Right cardiac atrium (tissue), 5 donors: ENCODE results near the gene OR10H1. TPM values are rescaled to one million over a fixed set of nuclear protein-coding genes. Genes with fewer than 3 reads are reported as not detected.
"Not testable (repeated sequence)": the region's sequence is repeated elsewhere in the genome, so short reads cannot be mapped to it uniquely, and the experiment has no call there.

Experiments
- ATAC-seq, 2 donors: fragments of 200-7000 bp; cut with Tn5 transposase; one replicate each; pipeline versions ENCODE4 v1.8.0 to v1.9.1; 2020; ENCODE audit warnings: moderate library complexity in 2 of 2, mild to moderate bottlenecking in 1 of 2
- DNase-seq, 3 donors: peaks; one replicate each; pipeline ENCODE4 v3.0.0-alpha.2; 2020
- H3K27ac ChIP-seq: one replicate; pipeline ENCODE4 v1.5.1; 2013; ENCODE audit warnings: mild to moderate bottlenecking, low read length, control low read depth, moderate library complexity
- H3K27me3 ChIP-seq: one replicate; pipeline ENCODE4 v1.6.1; 2013; ENCODE audit not compliant: control insufficient read depth, insufficient read depth
- H3K4me1 ChIP-seq: one replicate; pipeline ENCODE4 v1.6.1; 2013; ENCODE audit warnings: low read length; ENCODE audit not compliant: control insufficient read depth, insufficient read depth
- H3K4me3 ChIP-seq: one replicate; pipeline ENCODE4 v1.5.1; 2013; ENCODE audit warnings: low read length, control low read depth
- H3K9me3 ChIP-seq: one replicate; pipeline ENCODE4 v1.6.1; 2013; ENCODE audit warnings: low read length; ENCODE audit not compliant: control insufficient read depth
- WGBS: extraction: QIAGEN DNeasy Blood & Tissue Kit; methylation state at CpG from one replicate; pipeline ENCODE4 v1.1.7; 2013; 5-methylcytosine and 5-hydroxymethylcytosine counted together
- intact Hi-C, 4 donors: fragments of 100-400 bp; cut with DNase I; formaldehyde crosslinking; loops; one replicate each; pipeline versions ENCODE4 v1.11.0 to v1.14.0; 2022 to 2023
- polyA plus RNA-seq: library from polyadenylated mRNA; stranded (reverse); fragments of 200-250 nt; gene quantifications from one replicate; pipeline ENCODE4 v1.2.3, GENCODE V29; 2013
- total RNA-seq, 4 donors: library from RNA; stranded (reverse); fragmentation: NEBNext Ultra II Directional; extraction: Animal tissue kit (Norgen Biotek cat#: 25700); gene quantifications; one replicate each; pipeline ENCODE4 v1.2.1, GENCODE V29; 2021
- donor health status: healthy with polysubstance abuse.
- donor health status: DM: no; HTN: yes; CAD: no.
- donor health status: DM: no; HTN: no; CAD: no.
- donor health status: DM: no; HTN: yes; CAD: no; lungs with severe emphysema.
- donor health status: DM: yes; HTN: yes; CAD: no.

The OR10H1 gene
- total and polyA plus RNA-seq, 5 donors, result not detected

DNA sequence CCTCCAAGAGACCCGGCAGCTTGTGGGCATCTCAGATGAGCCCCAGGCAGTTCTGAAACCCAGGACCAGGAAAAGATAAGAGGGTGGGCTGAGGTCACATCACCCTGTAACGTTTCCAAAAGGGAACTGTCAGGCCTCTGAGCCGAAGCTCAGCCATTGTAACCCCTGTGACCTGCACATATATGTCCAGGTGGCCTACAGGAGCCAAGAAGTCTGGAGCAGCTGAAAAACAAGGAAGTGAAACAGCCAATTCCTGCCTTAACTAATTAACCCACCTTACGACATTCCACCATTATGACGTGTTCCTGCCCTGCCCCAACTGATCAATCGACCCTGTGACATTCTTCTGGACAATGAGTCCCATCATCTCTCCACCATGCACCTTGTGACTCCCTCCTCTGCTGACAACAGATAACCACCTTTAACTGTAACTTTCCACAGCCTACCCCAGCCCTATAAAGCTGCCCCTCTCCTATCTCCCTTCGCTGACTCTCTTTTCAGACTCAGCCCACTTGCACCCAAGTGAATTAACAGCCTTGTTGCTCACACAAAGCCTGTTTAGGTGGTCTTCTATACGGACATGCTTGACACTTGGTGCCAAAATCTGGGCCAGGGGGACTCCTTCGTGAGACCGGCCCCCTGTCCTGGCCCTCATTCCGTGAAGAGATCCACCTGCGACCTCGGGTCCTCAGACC, 13.3 kb upstream of the OR10H1 start:
- H3K4me3 ChIP-seq, H3K9me3 ChIP-seq, H3K27ac ChIP-seq, ATAC-seq, DNase-seq, H3K27me3 ChIP-seq, intact Hi-C loops, H3K4me1 ChIP-seq: not testable (repeated sequence)
- WGBS, result 42% methylated on average over 13 of the region's 13 CpGs

DNA sequence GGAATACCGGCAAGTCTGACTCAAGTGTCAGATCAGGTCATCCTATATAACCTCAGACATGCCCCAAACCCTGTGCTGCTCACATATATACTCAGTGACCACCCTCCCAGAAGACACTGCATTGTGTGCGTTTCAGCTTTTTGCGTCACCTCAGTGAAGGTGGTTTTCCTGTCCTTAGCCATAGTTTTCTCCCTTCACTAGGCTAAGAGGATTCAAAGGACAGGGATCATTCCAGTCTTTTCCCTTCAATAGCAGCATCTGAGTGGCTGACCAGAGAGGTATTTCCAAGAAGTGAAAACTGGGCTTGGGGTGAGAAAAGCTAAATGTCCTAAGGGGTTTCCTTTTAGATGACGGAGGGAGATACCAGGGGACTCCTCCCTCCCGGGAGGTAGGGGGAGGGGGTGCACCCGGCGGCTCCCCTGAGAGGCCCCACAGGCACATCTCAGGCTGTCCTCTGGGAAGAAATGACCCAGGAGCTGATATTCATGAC, 12.7 kb upstream of the OR10H1 start:
- 39% methylated on average over 7 of the region's 7 CpGs for WGBS
- intact Hi-C loops, result no loop called here
- no peaks in the 10 kb centered on the region for H3K27me3 ChIP-seq
- ATAC-seq, result no peak
- no peaks in the 10 kb centered on the region for H3K9me3 ChIP-seq
- DNase-seq, result no peak
- H3K4me3 ChIP-seq, result no peak overlapping the region
- H3K27ac ChIP-seq, result no peak overlapping the region
- H3K4me1 ChIP-seq, result no peaks in the 10 kb centered on the region

DNA sequence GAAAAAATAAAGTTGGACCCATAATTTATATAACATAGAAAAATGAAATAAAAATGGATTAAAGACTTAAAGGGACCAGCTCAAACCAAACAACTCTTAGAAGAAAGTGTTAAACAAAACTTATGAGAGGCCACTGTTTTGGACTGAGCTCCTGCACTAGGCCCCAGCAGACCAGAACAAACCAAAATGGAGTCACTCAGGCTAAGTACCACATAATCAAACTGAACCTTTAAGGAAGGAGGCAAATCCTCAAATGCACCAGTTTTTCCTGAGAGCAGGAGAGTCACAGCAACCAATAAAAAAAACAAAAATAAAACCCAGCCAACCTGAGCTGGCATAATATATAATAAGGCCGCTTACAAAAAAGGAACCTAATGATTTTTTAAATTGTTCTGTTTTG, 10.3 kb upstream of the OR10H1 start:
- ATAC-seq (no peak), DNase-seq (no peak)
- Histone ChIP-seq H3K27me3 (no peaks in the 10 kb centered on the region), H3K27ac (no peak overlapping the region), H3K4me3 (no peak overlapping the region), H3K4me1 (no peaks in the 10 kb centered on the region), H3K9me3 (no peaks in the 10 kb centered on the region)
- intact Hi-C loops, result no loop called here
- 36% methylated on average over 1 of the region's 1 CpG for WGBS

DNA sequence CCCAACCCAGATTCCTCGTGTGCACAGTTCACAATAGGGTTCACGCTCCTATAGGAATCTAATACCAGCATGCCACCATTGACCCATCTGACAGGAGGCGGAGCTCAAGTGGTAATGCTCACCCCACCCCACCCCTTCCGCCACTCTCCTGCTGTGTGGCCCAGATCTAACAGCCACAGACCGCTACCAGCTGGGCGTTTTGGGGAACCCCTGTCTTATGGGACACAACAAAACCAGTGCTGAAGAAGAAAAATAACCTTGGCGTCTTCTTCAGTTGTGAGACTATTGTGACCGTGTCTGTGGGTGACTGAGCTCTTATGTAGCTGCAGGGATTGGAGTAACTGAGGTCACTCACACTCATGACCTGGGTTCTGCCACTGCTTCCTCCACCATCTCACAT, 5.2 kb upstream of the OR10H1 start:
- H3K4me3 ChIP-seq, result no peak overlapping the region
- DNase-seq, result no peak
- H3K27me3 ChIP-seq, result no peaks in the 10 kb centered on the region
- no peak overlapping the region for H3K27ac ChIP-seq
- H3K9me3 ChIP-seq, result peaks cover 2% of the 10 kb centered on the region
- no peaks in the 10 kb centered on the region for H3K4me1 ChIP-seq
- 86% methylated on average over 8 of the region's 8 CpGs for WGBS
- ATAC-seq, result no peak
- intact Hi-C loops, result no loop called here

DNA sequence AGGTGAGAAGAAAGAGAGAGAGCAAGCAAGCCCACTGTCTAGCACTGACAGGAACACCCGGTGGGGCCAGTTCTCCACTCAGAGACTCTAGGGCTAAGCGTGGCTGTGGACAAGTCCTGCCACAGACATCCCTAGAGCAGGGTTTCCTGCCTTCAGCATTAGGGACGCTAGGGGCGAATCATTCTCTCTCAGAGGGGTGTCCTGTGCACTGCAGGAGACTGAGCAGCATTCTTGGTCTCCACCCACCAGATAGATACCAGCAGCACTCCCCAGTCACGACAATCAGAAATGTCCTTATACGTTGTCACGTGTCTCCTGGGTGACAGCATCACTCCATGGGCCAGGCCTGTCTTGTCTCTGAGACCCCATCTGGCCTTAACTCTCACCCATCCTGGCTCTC, 1.5 kb downstream of the OR10H1 start:
- H3K27ac ChIP-seq, result no peak overlapping the region
- no peaks in the 10 kb centered on the region for H3K27me3 ChIP-seq
- no peak for ATAC-seq
- 30% methylated on average over 7 of the region's 7 CpGs for WGBS
- no peaks in the 10 kb centered on the region for H3K9me3 ChIP-seq
- intact Hi-C loops, result loop anchor here in 2 of 4 donors (10.0 kb wide), 2 partner anchors 179 to 189 kb away; no protein-coding TSS in a partner anchor
- DNase-seq, result no peak
- no peaks in the 10 kb centered on the region for H3K4me1 ChIP-seq
- no peak overlapping the region for H3K4me3 ChIP-seq

DNA sequence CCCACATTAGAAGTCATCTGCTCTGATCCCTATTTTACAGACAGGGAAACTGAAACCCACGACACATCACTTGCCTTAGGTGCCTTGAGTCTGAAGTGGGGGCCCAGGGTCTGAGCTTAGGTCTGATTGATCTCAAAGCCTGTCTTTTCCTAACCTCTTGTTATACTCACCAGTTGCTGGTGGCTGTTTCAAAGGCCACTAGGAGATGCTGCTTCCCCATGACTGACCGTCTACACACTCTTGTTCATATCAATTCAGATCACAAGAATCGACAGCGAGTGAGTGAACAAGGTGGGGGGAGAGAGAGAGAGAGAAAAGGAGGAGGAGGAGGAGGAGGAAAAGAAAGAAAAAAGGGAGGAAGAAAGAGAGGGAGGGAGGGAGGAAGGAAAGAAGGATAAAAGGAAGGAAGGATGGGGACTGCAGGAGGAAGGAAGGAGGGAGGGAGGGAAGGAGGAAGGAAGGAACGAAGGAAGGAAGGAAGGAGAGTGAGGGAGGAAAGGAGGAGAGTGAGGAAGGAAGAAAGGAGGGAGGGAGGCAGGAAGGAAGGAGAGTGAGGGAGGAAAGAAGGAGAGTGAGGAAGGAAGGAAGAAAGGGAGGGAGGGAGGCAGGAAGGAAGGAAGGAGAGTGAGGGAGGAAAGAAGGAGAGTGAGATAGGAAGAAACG, 3.3 kb downstream of the OR10H1 start:
- Histone ChIP-seq H3K27me3 (no peaks in the 10 kb centered on the region), H3K4me1 (no peaks in the 10 kb centered on the region), H3K9me3 (no peaks in the 10 kb centered on the region), H3K4me3 (no peak overlapping the region), H3K27ac (no peak overlapping the region)
- 17% methylated on average over 6 of the region's 6 CpGs for WGBS
- ATAC-seq, result no peak
- intact Hi-C loops, result loop anchor here in 2 of 4 donors (10.0 kb wide), 2 partner anchors 177 to 187 kb away; no protein-coding TSS in a partner anchor
- no peak for DNase-seq

DNA sequence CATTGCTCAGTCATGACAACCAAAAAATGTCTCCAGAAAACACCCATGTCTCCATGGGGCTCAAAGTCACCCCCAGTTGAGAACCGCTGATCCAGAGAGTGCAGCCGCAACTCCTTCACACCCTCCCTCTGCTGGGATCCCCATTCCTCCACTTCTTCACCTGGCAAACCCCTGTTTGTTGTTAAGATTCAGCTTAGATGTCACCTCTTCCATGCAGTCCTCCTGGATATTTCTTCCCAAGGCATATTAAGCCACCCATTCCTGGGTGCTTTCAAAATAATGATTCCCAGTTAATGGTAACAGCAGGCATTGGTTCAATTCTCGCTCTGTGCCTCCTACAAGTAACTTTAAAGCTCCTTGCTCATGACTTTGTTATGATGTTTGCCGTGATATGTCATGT, 4.0 kb downstream of the OR10H1 start:
- 81% methylated on average over 4 of the region's 4 CpGs for WGBS
- no peaks in the 10 kb centered on the region for H3K9me3 ChIP-seq
- no peaks in the 10 kb centered on the region for H3K4me1 ChIP-seq
- DNase-seq, result no peak
- H3K27ac ChIP-seq, result no peak overlapping the region
- H3K27me3 ChIP-seq, result no peaks in the 10 kb centered on the region
- no peak overlapping the region for H3K4me3 ChIP-seq
- intact Hi-C loops, result loop anchor here in 2 of 4 donors (10.0 kb wide), 2 partner anchors 177 to 187 kb away; no protein-coding TSS in a partner anchor
- ATAC-seq, result no peak

DNA sequence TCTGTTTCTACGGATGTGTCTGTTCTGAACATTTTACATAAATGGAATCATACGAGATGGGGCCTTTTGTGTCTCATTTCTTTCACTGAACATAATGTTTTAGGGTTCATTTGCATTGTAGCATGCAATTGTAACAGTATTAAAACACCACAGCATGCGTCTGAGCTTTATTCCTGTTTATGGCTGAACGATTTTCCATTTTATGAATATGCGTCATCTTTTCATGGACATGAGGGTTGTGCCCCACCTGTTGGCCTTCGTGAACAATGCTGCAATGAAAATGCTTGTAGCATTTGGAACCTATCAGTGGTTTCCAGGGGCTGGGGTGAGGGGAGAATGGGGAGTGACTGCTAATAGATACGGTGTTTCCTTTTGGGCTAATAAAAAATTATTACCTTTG, 5.1 kb downstream of the OR10H1 start:
- no peaks in the 10 kb centered on the region for H3K27me3 ChIP-seq
- H3K27ac ChIP-seq, result no peak overlapping the region
- H3K9me3 ChIP-seq, result no peaks in the 10 kb centered on the region
- WGBS, result 36% methylated on average over 7 of the region's 7 CpGs
- H3K4me3 ChIP-seq, result no peak overlapping the region
- DNase-seq (peak in 1 of 3 donors; percentile 68), ATAC-seq (no peak)
- H3K4me1 ChIP-seq, result no peaks in the 10 kb centered on the region
- intact Hi-C loops, result loop anchor here in 2 of 4 donors (10.0 kb wide), 2 partner anchors 176 to 186 kb away; no protein-coding TSS in a partner anchor

DNA sequence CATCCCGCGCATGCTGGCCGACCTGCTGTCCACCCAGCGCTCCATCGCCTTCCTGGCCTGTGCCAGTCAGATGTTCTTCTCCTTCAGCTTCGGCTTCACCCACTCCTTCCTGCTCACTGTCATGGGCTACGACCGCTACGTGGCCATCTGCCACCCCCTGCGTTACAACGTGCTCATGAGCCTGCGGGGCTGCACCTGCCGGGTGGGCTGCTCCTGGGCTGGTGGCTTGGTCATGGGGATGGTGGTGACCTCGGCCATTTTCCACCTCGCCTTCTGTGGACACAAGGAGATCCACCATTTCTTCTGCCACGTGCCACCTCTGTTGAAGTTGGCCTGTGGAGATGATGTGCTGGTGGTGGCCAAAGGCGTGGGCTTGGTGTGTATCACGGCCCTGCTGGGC, 21.2 kb downstream of the OR10H1 start:
- WGBS, result 91% methylated on average over 18 of the region's 18 CpGs
- DNase-seq, H3K27me3 ChIP-seq, H3K9me3 ChIP-seq, intact Hi-C loops, H3K4me1 ChIP-seq, ATAC-seq, H3K4me3 ChIP-seq, H3K27ac ChIP-seq: not testable (repeated sequence)

DNA sequence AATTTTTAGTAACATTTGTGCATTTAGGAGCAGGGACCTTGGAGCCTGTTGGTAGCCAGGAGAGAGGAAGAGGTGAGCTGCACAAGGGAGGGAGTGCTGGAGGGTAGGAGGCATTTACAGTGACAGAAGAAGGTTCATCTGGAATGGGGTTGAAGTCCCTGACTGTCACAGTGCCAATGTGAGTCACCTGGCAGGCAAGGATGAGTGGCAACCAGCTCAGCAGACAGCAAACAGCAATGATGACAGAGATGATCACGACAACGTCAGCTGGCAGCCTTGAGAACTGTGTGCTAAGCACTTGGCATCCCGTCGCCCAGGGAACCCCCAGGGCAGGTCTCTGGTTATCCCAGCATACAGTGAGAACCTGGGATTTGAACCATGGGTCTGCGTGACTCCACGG, 25.4 kb downstream of the OR10H1 start:
- WGBS, result 56% methylated on average over 6 of the region's 6 CpGs
- Histone ChIP-seq H3K9me3 (no peaks in the 10 kb centered on the region), H3K4me3 (no peak overlapping the region), H3K27ac (no peak overlapping the region), H3K27me3 (no peaks in the 10 kb centered on the region), H3K4me1 (no peaks in the 10 kb centered on the region)
- ATAC-seq, result no peak
- no peak for DNase-seq
- intact Hi-C loops, result no loop called here

DNA sequence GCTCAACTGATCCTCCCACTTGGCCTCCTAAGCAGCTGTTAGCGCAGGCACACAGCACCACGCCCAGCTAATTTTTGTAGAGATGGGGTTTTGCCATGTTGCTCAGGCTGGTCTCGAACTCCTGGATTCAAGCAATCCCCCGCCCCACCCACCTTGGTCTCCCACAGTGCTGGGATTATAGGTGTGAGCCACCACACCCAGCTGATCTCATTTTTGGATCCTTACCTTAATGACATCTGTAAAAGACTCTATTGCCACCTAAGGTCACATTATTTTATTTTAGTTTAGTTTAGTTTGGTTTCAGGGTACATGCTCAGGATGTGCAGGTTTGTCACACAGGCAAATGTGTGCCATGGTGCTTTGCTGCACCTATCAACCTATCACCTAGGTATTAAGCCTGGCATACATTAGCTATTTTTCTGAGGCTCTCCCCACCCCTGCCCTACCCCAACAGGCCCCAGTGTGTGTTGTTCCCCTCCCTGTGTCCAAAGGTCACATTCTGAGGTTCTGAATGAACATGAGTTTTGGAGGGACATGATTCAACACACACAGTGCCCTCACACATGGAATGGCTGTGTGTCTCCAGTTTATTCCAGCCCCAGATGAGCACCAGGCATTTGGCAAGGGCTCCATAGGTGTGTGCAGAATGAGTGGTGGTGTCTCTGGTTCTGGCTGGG, 26.7 kb downstream of the OR10H1 start:
- Histone ChIP-seq H3K4me3 (no peak overlapping the region), H3K27ac (no peak overlapping the region), H3K9me3 (no peaks in the 10 kb centered on the region), H3K27me3 (no peaks in the 10 kb centered on the region), H3K4me1 (no peaks in the 10 kb centered on the region)
- DNase-seq, result no peak
- 77% methylated on average over 4 of the region's 4 CpGs for WGBS
- intact Hi-C loops, result no loop called here
- no peak for ATAC-seq
